Testis (tissue), 2 donors: ENCODE data around the gene C22orf23.

Experiments
- POLR2A ChIP-seq: fragments of 450-650 bp; IDR thresholded peaks from one replicate; pipeline ENCODE4 v1.6.1; 2017; ENCODE audit warnings: antibody characterized with exemption, mild to moderate bottlenecking, moderate library complexity
- TF ChIP-seq, protein P1 (sequence below), 3 experiments: fragments of 450-650 bp in 2 of 3; fragments of 200-600 bp in 1 of 3; sonication (generic) in 1 of 3; IDR thresholded peaks; one replicate each; pipeline ENCODE4 v1.5.1; 2016 to 2019; ENCODE audit warnings: antibody characterized with exemption in 3 of 3, mild to moderate bottlenecking in 2 of 3, moderate library complexity in 1 of 3

DNA sequence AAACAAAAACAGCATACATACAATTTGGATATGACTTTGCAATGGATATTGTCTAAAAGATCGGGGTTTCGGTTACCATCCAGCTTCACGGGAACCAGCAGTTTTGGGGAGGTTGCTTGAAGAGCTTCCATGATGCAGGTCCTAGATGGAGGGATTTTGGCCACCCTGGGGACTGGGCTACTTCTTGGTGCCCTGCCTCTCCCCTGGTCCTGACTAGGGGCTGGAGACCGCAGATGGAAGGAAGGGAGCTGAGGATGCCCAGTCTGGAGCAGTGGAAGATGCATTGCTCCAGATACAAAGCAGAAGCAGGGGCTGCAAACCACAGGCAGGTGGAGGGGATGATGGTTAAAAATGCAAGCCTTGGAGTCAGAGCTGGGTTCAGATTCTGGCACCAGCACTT is 17.5 kb upstream of the C22orf23 start:
- TF ChIP-seq POLR2A: no peak
- TF ChIP-seq, protein P1, sequence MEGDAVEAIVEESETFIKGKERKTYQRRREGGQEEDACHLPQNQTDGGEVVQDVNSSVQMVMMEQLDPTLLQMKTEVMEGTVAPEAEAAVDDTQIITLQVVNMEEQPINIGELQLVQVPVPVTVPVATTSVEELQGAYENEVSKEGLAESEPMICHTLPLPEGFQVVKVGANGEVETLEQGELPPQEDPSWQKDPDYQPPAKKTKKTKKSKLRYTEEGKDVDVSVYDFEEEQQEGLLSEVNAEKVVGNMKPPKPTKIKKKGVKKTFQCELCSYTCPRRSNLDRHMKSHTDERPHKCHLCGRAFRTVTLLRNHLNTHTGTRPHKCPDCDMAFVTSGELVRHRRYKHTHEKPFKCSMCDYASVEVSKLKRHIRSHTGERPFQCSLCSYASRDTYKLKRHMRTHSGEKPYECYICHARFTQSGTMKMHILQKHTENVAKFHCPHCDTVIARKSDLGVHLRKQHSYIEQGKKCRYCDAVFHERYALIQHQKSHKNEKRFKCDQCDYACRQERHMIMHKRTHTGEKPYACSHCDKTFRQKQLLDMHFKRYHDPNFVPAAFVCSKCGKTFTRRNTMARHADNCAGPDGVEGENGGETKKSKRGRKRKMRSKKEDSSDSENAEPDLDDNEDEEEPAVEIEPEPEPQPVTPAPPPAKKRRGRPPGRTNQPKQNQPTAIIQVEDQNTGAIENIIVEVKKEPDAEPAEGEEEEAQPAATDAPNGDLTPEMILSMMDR (IDR thresholded peaks at IDR 0.05): no peak
